ENCODE results near the gene CLDN6.

Gene CLDN6

DNA sequence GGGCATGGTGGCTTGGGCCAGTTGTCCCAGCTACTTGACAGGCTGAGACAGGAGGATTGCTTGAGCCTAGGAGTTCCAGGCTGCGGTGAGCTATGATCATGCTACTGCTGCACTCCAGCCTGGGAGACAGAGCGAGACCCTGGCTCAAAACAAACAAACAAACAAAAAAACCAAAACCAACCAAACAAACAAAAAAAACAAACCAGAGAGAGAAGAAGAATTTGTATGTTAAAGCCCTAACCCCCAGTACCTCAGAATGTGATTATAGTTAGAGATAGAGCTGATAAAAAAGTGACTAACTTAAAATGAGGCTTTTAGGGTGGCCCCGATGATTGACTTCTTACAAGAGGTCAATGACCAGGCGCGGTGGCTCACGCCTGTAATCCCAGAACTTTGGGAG is 26.7 kb upstream of the CLDN6 start:
- CTCF ChIA-PET: interaction anchor here (1.2 to 8.9 kb wide), 3 partner anchors 13 to 85 kb away, joined by 3 to 140 read pairs (median 3); no protein-coding TSS in a partner anchor
- POLR2A ChIA-PET: no interaction called here
- TF ChIP-seq, protein P1, sequence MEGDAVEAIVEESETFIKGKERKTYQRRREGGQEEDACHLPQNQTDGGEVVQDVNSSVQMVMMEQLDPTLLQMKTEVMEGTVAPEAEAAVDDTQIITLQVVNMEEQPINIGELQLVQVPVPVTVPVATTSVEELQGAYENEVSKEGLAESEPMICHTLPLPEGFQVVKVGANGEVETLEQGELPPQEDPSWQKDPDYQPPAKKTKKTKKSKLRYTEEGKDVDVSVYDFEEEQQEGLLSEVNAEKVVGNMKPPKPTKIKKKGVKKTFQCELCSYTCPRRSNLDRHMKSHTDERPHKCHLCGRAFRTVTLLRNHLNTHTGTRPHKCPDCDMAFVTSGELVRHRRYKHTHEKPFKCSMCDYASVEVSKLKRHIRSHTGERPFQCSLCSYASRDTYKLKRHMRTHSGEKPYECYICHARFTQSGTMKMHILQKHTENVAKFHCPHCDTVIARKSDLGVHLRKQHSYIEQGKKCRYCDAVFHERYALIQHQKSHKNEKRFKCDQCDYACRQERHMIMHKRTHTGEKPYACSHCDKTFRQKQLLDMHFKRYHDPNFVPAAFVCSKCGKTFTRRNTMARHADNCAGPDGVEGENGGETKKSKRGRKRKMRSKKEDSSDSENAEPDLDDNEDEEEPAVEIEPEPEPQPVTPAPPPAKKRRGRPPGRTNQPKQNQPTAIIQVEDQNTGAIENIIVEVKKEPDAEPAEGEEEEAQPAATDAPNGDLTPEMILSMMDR (IDR thresholded peaks at IDR 0.05; ENCODE audit: control extremely low read depth, extremely low read depth, low read depth, missing control alignments): no peak
- DNase-seq (ENCODE audit: extremely low spot score): no peak

DNA sequence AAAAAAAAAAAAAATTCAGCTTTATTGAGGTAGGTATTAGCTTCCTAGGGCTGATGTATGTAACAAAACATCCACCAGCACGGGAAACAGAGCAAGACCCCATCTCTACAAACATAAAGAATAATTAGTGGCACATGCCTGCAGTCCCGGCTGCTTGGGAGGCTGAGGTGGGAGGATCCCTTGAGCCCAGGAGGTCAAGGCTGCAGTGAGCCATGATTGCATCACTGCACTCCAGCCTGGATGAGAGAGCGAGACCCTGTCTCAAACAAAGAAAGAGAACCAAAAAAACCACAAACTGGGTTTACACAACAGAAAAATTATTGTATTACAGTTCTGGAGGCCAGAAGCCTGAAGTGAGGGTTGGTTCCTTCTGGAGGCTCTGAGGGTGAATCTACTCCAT is 24.4 kb upstream of the CLDN6 start:
- CTCF ChIA-PET: interaction anchor here (0.8 to 8.9 kb wide), 3 partner anchors 11 to 23 kb away, joined by 3 to 140 read pairs (median 8); partner anchors contain the start of gene TNFRSF12A

DNA sequence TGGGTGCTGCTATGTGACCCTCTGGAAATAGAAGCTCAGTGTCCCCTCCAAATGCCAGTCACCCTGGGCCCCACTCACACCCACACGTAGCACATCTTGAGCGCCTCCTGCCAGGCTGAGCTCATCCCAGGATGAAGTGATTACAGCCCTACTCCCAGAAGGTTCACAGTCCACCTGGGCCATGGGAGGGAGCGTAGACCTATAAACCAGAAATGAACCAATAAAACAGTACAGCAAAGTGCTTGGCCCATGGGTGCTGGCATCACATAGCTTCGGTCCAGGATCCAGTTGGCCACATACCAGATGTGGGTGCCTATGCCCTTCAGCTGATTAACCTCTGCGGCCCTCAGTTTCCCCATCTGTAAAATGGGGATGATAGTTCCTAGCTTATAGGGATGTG is 20.9 kb upstream of the CLDN6 start:
- DNase-seq (ENCODE audit: extremely low spot score): no peak
- ChIA-PET CTCF (interaction anchor here (0.9 to 8.9 kb wide), 6 partner anchors 7 to 91 kb away, joined by 3 to 140 read pairs (median 5); no protein-coding TSS in a partner anchor), POLR2A (no interaction called here)
- TF ChIP-seq, protein P1 (IDR thresholded peaks at IDR 0.05; ENCODE audit: control extremely low read depth, extremely low read depth, low read depth, missing control alignments): no peak

More for the DNA sequence above, 24.4 kb upstream of the CLDN6 start:
- POLR2A ChIA-PET: interaction anchor here (0.6 kb wide), 1 partner anchor 11 kb away, joined by 3 read pairs; no protein-coding TSS in a partner anchor
- no peak for DNase-seq (ENCODE audit: extremely low spot score)
- TF ChIP-seq, protein P1 (IDR thresholded peaks at IDR 0.05; ENCODE audit: control extremely low read depth, extremely low read depth, low read depth, missing control alignments): no peak

DNA sequence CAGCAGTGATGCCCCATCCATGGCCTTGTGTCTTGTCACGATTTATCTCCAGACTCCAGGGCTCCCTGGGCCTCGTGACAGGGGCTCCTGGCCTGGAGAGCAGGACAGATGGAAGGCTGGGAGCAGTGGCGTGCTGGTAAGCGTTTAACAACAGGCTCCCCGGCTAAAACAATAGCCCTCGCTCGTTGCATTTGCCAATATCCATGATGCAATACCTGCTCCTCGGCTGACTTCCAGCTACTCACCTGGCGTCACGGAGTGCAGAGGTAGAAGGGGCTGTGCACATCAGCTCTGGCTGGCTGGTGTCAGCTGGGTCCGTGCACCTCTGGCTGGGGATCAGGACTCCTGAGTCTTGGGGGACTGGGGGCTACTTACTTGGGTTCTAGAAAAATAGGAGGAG is 20.3 kb upstream of the CLDN6 start:
- no peak for DNase-seq (ENCODE audit: extremely low spot score)
- TF ChIP-seq, protein P1 (IDR thresholded peaks at IDR 0.05; ENCODE audit: control extremely low read depth, extremely low read depth, low read depth, missing control alignments): no peak
- POLR2A ChIA-PET: no interaction called here
- CTCF ChIA-PET: interaction anchor here (0.9 to 8.9 kb wide), 6 partner anchors 7 to 91 kb away, joined by 3 to 140 read pairs (median 5); no protein-coding TSS in a partner anchor

DNA sequence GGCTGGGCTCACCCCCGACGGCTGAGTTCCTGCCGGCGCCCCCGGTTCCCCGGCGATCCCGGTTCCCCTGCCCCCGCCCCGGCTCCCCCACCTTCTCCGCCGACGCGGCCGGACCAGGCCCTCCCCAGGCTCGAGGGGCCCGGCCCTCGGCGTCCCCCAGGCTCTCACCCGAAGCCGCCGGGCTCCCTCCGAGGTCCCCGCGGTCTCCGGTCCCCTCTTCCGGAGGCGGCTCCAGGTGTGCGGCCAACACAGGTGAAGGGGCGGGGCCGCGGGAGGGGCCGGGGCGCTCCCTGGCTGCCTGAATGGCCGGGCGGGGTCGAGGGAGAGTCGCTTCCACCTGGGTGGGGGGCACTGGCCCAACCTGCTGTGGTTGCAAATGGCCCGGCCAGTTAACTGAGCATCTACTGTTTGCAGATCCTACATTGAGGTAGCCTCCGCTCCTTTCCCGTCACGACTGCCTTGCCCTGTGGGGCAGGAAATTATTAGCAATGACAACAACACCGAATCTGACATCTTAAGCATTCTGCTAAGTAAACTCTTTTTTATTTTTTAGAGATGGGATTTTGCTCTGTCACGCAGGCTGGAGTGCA is 18.8 kb upstream of the CLDN6 start, which contains the start of gene BICDL2:
BICDL2 (minus strand) TSS at position 219 of the 590 bp plus-strand sequence. CDS start 1,448 bp downstream, outside the sequence.
- TF ChIP-seq, protein P1 (IDR thresholded peaks at IDR 0.05; ENCODE audit: control extremely low read depth, extremely low read depth, low read depth, missing control alignments): no peak
- ChIA-PET CTCF (interaction anchor here (9.5 to 12.0 kb wide), 3 partner anchors 5 to 94 kb away, joined by 75 to 177 read pairs (median 140); partner anchors contain the start of genes MMP25 and ZNF213), POLR2A (no interaction called here)
- no peak for DNase-seq (ENCODE audit: extremely low spot score)

DNA sequence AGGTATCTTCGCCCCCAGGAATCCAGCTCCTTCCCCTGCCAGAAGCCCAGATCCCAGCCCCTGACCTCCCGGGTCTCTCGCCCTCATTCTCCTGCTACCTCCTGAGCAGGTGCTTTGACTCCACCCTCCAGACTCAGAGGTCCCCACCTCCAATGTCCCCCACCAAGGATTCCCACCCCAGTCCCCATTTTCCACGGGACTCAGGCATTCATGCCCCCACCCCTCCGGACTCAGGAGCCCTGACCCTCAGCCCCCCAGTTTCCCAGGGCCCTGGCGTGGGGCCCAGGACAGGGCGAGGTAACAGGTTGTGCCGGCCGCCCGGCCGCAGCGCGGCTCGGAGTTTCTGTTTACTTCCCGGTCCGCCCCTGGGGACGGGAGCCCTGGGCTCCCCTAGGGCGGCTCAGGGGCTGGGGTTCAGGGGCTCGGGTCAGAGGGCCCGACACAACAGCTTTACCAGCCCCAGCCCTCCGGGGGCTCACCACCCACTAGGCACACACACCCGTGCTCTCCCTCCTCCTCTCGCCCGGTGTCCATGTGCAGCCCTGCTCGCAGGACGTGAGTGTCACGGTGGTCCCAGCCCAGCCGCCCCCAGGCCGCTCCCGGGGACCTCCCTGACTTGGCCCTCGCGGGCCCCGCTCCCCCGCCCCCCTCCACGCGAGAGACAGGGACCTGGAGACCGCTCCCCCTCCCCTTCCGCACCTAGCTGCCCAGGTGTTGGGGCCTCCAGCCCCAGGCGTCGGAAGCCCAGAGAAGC is 18.2 kb upstream of the CLDN6 start:
- DNase-seq (ENCODE audit: extremely low spot score): no peak
- TF ChIP-seq, protein P1 (IDR thresholded peaks at IDR 0.05; ENCODE audit: control extremely low read depth, extremely low read depth, low read depth, missing control alignments): no peak
- CTCF ChIA-PET: interaction anchor here (2.1 to 12.0 kb wide), 5 partner anchors 6 to 95 kb away, joined by 8 to 177 read pairs (median 95); partner anchors contain the start of genes HCFC1R1, MMP25, THOC6 and TNFRSF12A
- POLR2A ChIA-PET: no interaction called here

All from GM10248 (cell line).